Activated CD8-positive, alpha-beta memory T cell treated with anti-CD3 and anti-CD28 coated beads, Interleukin-2, amount 50 U/mL, for 1 hour (primary cell): ENCODE measurements around the gene GOLGA5.
A peak's percentile ranks its signal among the peaks of the same experiment; 100 is the strongest.
"Not testable (repeated sequence)": the region's sequence is repeated elsewhere in the genome, so short reads cannot be mapped to it uniquely, and the experiment has no call there.

Experiments
- DNase-seq: peaks from one replicate; pipeline ENCODE4 v3.0.0-alpha.2; 2020; ENCODE audit errors: extremely low read depth

The GOLGA5 gene, protein sequence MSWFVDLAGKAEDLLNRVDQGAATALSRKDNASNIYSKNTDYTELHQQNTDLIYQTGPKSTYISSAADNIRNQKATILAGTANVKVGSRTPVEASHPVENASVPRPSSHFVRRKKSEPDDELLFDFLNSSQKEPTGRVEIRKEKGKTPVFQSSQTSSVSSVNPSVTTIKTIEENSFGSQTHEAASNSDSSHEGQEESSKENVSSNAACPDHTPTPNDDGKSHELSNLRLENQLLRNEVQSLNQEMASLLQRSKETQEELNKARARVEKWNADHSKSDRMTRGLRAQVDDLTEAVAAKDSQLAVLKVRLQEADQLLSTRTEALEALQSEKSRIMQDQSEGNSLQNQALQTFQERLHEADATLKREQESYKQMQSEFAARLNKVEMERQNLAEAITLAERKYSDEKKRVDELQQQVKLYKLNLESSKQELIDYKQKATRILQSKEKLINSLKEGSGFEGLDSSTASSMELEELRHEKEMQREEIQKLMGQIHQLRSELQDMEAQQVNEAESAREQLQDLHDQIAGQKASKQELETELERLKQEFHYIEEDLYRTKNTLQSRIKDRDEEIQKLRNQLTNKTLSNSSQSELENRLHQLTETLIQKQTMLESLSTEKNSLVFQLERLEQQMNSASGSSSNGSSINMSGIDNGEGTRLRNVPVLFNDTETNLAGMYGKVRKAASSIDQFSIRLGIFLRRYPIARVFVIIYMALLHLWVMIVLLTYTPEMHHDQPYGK

DNA sequence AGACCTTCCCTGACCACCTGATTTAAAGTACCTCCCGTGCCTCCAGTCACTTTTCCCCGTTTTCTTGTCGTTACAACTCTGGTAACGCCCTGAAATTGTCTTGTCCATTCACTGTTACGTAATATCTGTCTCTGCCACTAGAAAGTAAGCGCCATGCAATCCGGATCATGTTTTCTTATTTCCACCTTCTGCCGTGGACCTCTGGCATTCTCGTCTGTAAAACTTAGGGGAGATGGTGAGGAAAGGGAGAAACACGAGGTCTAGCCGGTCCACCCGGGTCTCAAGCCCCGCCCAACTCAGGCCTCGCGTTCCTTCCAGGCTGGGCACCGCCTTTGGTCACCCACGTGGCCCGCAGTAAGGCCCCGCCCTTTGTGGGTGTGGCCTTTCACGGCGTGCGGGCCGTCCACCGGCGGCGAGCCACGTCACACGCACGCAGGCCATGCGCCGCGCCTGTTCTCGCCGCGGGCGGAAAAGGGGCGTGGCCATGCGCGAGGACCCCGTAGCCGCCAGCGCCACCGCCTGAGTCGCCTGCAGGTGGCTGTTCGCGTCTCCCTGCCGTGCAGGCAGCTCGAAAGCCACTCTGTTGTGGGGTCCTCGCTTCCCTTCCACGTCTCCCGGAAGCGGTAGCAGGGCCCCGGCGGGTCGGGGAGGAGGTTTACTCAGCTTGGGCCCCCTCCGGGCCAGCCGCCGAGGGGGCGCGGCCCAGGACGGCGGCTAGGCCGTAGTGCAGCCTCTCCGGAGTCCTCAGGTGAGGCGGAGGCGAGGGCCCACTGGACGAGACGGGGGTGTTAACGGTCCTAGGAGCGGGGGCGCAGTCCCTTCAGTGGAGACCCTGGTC is at the start of gene GOLGA5:
Gene GOLGA5, plus strand, starts transcription at position 597 of the 838 bp plus-strand sequence. CDS start 3,133 bp downstream, outside the sequence.
- peak; percentile 87 for DNase-seq

- DNase-seq, result no peak
Measured at GRCh38 chr14:92747701-92748258, 46.3 kb upstream of the GOLGA5 start.

- DNase-seq, result peak; percentile 68
Measured at GRCh38 chr14:92748259-92749016, 45.7 kb upstream of the GOLGA5 start, which contains the start of gene LGMN. TSS of gene LGMN (minus strand) at chr14:92748627. CDS start at chr14:92732786, 15,841 bp downstream.

DNA sequence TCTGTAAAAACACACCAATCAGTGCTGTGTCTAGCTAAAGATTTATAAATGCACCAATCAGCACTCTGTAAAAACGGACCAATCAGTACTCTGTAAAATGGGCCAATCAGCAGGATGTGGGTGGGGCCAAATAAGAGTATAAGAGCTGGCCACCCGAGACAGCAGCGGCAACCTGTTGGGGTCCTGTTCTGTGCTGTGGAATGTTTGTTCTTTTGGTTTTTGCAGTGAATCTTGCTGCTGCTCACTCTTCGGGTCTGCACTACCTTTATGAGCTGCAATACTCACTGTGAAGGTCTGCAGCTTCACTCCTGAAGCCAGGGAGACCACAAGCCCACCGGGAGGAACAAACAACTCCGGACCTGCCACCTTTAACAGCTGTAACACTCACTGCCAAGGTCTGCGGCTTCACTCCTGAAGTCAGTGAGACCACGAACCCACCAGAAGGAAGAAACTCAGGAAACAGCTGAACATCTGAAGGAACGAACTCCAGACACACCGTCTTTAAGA is 43.8 kb upstream of the GOLGA5 start:
- peak; percentile 12 for DNase-seq

DNA sequence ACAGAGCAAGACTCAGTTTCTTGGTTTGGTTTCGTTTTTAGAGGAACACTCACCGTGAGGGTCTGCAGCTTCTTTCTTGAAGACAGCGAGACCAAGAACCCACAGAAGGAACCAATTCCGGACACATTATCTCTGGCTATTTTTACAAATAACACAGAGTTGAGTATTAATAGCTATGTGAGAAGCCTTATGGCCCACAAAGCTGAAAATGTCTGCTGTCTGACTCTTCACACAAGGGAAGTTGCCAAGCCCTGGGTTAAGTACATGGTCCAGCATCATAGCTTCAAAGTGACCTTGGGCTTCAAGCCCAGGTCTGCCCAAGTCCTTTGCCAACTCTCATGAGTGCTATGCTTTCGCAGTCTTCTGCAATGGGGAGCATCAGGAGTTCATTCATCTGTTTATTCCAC is 43.1 kb upstream of the GOLGA5 start:
- DNase-seq, result no peak

DNA sequence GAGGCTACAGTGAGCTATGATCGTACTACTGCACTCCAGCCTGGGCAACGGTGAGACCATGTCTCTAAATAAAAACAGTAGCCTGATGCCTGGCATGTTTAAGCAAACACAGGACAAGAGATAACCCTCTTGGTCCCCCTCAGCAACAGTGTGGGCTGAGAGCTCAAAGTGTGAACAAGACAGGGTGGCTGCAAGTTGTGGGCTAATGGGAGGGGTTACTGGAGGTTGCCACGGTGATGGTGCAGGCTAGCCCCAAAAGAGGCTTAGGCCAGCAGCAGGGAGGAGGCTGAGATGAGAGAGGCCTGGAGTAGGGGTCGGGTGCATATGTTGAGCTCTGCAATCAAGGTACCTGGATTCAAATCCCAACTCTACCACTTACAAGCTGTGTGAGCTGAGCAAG is 42.3 kb upstream of the GOLGA5 start:
- DNase-seq, result no peak

DNA sequence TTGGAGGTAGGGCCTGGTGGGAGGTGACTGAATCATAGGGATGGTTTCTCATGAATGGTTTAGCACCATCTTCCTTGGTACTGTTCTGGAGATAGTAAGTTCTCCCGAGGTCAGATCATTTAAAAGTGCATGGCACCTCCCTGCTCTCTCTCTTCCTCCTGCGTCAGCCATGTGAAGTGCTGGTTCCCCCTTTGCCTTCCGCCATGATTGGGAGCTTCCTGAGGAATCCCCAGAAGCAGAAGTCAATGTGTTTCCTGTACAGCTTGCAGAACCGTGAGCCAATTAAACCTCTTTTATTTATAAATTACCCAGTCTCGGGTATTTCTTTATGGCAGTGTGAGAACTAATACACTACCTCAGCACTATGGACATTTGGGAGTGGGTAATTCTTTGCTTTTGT is 40.9 kb upstream of the GOLGA5 start:
- DNase-seq, result no peak

- no peak for DNase-seq
Measured at GRCh38 chr14:92754966-92755365, 39.1 kb upstream of the GOLGA5 start.

- DNase-seq, result no peak
Measured at GRCh38 chr14:92755495-92755894, 38.6 kb upstream of the GOLGA5 start.

DNA sequence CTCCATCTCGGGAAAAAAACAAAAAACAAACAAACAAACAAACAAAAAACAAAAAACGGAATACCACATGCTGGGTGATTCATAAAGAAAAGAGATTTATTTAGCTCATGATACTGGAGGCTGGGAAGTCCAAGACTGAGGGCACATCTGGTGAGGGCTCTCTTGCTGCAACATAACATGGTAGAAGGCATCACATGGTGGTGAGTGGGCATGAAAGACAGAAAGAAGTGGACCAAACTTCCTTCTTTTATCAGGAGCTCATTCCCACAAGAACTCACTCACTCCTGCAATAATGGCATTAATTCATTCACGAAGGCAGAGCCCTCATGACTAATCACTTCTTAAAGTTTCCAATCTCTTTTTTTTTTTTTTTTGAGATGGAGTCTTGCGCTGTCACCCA is 37.7 kb upstream of the GOLGA5 start:
- DNase-seq, result no peak

- DNase-seq, result no peak
Measured at GRCh38 chr14:92759300-92759678, 34.8 kb upstream of the GOLGA5 start.

GRCh38 chr14:92759679-92760523 is 34.2 kb upstream of the GOLGA5 start:
- DNase-seq, result no peak

GRCh38 chr14:92760524-92760805 is 33.6 kb upstream of the GOLGA5 start:
- no peak for DNase-seq

GRCh38 chr14:92763666-92764631 is 30.2 kb upstream of the GOLGA5 start:
- DNase-seq, result not testable (repeated sequence)

GRCh38 chr14:92768236-92768635 is 25.9 kb upstream of the GOLGA5 start:
- not testable (repeated sequence) for DNase-seq

- DNase-seq, result no peak
Measured at GRCh38 chr14:92768795-92769194, 25.3 kb upstream of the GOLGA5 start.

- no peak for DNase-seq
Measured at GRCh38 chr14:92770484-92770883, 23.6 kb upstream of the GOLGA5 start.

DNA sequence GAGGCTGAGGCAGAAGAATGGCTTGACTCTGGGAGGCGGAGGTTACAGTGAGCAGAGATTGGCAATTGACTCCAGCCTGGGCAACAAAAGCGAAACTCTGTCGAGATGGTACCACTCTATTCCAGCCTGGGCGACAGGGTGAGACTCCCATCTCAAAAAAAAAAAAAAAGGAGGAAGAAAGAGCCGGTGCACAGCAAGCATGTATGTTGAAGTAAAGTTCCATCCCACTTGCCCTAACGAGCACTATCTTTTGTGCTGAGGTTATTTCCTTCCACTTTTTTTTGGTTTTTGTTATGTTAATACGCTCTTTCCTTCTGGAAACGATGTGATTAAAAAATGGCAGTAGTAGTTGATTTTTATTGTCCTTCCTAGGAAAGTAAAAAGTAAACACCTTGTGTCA is 19.5 kb upstream of the GOLGA5 start:
- no peak for DNase-seq

- not testable (repeated sequence) for DNase-seq
Measured at GRCh38 chr14:92775292-92775691, 18.8 kb upstream of the GOLGA5 start.
